DMS53 treated with DMSO at 0.1 percent for 48 hours (cell line): Measurements from ENCODE around the gene MTAP.

Source experiments
- DNase-seq: peaks from one replicate; lab custom pipeline; 2025; ENCODE audit not compliant: unreplicated experiment; lab: John Stamatoyannopoulos, UW

MTAP gene

DNA sequence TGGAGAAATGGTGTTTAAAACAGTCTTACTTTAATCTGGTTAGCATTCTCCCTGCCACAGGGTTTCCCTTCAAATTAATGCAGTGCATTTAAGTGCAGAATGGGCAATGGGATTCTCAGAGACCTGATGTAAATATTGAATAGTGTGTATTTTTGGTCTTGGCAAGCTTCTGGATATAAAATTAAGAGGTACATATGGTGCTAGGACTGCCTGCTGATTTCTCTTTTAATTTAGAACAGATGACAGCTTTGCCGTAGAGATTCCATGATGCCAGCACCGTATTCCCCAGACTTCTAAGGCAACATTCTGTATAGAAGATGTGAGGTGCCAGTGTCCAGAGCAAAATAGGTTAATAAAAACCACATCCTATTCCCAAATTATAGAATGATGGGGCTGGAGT lies 1.9 kb downstream of the MTAP start:
- no peak for DNase-seq

DNA sequence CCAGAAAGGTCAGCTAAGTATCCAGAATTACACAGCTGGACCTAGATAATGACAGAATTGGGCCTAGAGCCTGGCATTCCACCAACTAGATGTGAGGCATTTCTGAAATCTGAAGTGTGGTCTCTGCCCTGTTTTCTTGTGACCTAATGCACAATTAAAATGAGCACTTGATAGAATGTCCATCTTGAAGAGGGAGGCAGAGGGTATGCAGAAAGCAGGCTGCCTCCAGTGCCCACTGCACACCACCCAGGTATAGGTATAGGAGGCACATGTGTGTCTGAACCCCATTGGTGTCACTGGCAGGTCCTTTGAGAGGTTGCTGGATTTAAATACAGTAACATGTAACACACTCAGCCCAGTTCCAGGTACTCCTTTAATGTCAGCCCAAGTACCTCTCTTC lies 2.4 kb downstream of the MTAP start:
- no peak for DNase-seq

DNA sequence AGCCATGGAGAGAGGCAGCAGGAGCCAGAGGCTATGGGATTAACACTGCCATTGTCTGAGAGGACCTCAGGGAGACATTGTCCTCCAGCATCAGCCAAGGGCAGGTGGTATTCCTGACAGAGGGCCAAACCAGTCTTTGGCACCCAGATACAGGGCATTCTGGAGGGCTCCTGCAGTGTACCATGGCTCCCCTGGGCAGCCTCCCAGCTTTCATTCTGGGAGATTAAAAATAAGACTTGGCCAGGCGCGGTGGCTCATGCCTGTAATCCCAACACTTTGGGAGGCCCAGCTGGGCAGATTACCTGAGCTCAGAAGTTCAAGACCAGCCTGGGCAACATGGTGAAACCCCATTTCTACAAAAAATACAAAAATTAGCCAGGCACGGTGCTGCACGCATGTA lies 4.2 kb downstream of the MTAP start:
- no peak for DNase-seq

GRCh38 chr9:21810388-21810787 lies 8.0 kb downstream of the MTAP start:
- DNase-seq = no peak

DNA sequence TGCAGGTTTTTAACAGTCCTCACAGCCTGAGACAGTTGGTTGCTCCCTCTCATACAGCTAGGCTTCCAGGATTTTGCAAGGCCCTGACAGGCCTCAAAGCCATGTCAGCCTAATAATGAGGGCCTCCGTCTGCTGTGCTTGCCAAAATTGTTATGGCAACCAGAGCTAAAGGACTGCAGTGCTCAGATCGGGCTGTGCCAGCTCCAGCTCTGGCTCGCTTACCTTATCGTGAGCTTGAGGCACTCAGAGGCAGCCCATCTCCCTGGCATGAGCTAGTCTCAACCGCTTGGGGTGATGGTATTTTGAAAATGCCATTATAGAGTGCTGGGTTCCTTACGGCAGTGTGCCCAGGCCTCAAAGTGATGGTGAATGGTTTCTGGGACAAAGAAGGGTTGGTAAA lies 8.4 kb downstream of the MTAP start:
- DNase-seq = no peak

GRCh38 chr9:21811914-21812313 lies 9.5 kb downstream of the MTAP start:
- no peak for DNase-seq

DNA sequence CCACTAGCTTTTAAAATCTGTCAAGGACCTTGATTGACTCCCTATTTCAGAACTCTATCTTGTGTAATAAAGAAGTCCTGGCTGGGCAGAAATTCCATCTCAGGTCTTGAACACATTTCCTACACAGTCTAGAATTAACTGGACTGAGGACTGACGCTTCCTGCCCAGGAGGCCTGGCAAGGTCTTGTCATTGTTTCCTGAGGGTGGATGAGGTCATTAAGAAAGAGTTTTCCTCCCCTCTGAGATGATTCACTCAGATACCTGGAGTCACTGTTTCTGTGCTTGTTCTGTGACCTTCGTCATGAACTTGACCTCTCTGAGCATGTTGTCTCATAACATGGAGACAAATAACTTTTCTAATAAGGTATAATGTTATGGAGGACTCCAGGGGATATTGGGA lies 10.0 kb downstream of the MTAP start:
- no peak for DNase-seq

- DNase-seq = peak; percentile 39
Observed at GRCh38 chr9:21812946-21813568, 10.6 kb downstream of the MTAP start.

DNA sequence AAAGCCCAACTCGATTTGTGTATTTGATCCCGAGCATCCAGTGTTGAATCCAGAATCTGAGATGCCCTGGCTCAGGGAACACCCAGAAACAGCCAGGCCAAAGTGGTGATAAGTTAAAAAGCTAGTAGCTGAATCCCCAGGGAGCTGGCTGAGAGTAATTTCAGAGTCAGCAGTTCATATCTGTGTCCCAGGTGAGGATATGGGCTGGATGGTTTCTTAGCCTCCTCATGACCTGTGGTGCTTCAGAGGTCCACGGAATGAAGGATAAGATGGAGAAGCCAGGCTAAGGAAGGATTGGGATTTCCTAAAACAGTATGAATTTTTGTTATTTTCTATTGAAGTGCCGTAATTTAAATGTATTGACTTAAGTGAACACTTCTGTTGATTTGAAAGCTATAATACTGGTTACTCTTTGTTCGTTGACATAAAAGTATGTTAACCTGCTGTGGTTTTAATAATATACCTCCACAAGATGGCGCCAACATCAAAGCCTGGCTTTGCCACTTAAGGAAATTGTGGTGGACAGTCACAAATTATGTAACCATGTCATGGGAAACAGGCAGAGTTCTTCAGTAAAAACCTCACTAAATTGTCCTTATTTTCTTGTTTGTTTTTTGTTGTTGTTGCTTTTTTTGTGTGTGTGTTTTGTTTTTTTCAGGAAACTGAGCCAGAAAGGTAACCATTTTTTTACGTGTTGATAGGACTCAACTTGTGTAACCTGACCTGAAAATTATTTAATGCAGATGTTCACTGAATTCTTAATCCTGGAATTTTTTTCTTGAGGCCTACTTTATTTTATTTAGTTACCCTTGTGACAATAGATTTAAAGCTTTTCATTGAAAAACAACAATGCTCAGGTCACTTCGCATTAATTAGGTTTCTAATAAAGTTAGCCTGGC lies 11.4 kb downstream of the MTAP start:
- peak; percentile 50 for DNase-seq

- DNase-seq = no peak
Observed at GRCh38 chr9:21815643-21816042, 13.2 kb downstream of the MTAP start.

GRCh38 chr9:21817176-21817575 lies 14.7 kb downstream of the MTAP start:
- no peak for DNase-seq

- DNase-seq = no peak
Observed at GRCh38 chr9:21825637-21826036, 23.2 kb downstream of the MTAP start.

- DNase-seq = no peak
Observed at GRCh38 chr9:21828853-21829410, 26.5 kb downstream of the MTAP start.

DNA sequence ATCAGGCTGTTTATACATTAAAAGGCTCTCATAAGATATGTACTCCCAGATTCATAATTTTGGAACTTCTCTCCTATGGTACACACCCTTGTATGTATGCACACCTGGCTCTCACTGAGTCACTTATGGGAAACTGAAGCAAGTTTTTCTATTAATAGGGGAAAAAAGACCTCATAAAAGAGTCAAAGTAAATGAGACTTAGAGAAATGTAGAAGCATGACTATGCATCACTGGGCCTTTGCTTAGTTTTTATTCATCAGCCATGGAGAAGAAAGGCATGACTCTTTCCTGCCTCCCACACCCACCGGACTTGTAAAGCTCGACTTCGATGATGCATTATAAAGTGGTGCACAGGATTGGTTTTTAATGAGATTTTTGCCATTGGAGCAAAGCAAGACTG lies 28.2 kb downstream of the MTAP start:
- no peak for DNase-seq

GRCh38 chr9:21831841-21832509 lies 29.5 kb downstream of the MTAP start:
- no peak for DNase-seq

DNA sequence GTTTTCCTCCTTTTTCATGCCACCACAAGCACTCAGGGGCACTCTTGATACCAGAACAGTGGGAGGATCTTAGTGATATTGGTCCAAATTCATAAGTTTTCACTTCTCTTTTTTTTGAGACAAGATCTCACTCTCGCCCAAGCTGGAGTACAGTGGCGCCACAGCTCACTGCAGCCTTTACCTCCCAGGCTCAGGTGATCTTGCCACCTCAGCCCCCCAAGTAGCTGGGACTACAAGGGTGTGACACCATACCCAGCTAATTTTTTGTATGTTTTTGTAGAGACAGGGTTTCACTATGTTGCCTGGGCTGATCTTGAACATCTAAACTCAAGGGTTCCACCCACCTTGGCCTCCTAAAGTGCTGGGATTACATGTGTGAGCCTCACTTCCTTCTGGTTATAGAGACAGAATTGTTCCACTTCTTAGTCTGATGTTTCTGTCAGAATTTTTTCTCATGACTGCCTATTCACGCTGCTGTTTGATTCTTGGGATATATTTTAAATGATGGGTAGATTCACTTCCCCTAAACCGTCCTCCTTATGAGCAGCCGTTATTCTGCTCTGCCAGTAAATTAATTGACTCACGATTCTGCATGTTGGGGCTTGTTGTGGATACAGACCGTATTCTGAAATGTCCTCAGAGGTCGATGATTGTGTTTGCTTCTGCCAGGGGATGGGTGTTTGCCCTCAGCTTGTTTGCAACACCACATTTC lies 30.8 kb downstream of the MTAP start:
- no peak for DNase-seq

GRCh38 chr9:21835121-21835520 lies 32.7 kb downstream of the MTAP start:
- no peak for DNase-seq

DNA sequence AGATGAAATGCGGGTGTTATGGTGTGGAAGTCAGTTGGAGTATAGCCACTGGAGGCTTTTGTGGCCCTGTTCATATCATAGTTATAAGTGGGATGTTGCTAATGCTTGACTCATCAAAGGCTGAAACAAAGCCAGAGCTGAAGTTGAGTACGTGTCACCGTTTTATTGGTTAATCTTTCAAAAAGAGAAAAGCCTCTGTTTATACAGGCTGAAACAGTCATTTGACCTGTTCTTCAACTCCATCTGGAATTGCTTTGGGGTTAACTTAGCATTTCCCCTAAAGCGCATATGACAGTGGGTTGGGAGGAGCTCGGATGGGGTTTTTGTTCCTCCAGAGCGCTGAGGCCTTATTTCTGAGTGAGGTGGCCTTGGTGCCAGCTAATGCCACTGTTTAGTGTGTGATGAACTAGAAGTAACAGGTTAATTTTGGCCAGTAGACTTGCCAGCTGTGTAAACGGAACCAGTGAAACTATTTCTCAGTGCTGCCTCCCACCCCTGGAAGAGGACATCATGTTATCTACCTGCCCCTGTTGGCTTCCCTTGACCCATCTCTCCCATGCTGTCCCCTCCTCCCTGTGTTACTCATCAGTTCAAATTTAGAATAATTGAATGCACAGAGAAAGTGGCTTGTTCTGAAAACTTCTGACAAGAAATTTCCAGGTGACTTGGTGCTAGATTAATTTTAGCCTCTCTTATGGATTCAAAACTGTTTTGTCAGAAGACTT lies 34.2 kb downstream of the MTAP start:
- peak; percentile 76 for DNase-seq

GRCh38 chr9:21837501-21837900 lies 35.1 kb downstream of the MTAP start:
- DNase-seq = no peak

DNA sequence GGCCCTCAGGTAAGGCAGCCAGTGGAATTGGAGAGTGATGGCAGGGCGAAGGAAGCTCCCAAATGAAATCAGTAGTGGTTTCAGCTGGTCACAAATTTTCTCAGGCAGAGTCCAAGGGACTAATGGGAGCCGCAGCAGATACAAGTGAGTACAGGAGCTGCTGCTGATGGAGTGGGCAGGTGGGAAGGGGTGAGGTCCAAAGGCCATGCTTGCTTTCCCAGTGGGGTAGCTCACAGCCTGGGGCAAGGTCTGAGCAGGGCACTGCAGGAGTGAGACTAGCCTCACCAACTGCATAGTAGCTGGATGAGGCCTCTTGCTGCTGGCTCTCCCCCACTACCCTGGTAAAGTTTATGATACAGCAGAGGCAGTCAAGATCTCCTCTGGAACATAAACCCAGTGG lies 38.2 kb downstream of the MTAP start:
- no peak for DNase-seq
